Limb (tissue), 2 donors: ENCODE measurements around the gene VWA3A.
"Not testable (repeated sequence)": the region's sequence is repeated elsewhere in the genome, so short reads cannot be mapped to it uniquely, and the experiment has no call there.

Experiments
- DNase-seq, 2 donors: peaks; one replicate each; pipeline ENCODE4 v3.0.0-alpha.2; 2016; ENCODE audit errors: extremely low spot score in 2 of 2

Gene VWA3A

DNA sequence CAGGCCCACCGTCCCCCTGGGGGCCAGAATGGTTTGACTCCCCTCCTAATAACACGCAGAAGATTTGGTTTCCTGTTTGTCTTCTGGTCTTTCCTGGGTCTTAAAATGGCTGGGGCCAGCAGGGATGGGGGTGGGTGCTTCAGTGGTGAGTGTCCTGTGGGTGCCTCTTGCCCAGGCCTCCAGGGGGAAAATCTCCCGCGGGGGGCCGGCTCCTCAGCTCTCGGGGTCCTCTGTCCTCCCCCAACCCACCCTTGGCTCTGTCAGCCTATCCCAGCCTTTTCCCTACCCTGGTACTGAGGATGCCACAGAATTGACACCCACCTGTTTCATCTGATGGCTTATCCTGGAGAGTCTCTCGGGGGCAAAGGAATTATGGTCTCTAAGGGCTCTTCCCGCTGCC, 46.1 kb downstream of the VWA3A start:
- no peak for DNase-seq

DNA sequence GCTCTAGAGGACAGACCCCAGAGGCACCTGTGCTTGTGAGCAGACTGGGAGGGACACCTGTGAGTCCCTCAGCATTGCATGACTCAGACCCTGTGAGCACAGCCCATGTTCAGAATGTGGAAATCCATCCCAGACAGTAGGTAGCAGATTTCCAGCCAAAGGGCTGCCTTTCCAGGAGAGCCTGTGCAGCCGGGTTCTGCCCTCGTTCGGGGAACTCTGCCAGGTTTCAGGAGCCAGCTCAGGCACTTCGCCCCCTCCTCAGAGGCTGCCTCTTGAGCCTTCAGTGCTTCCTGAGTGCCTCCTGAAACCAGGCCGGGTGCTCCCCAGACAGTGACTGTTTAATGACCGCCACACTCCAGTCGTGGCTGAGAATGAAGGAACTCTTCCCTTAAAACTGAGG, 46.7 kb downstream of the VWA3A start:
- no peak for DNase-seq

DNA sequence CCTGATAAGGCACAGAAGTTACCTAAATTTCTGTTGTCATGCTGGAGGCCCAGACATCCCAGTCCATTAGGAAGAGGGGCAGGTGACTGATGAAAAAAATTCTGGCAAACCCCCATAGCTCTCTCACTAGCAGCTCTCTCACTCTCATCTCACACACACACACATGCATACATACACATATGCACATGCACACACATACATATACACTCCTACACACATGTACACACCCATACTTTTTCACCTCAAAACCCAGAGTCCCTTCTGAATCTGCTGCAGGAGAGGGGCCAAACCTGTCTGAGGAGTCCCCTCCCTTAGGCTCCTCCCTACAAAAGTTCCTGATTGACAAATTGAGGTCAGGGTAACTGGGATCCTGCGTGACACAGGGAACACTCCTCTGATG, 47.4 kb downstream of the VWA3A start:
- DNase-seq: no peak

- DNase-seq: no peak
Observed at GRCh38 chr16:22141767-22142166, 49.4 kb downstream of the VWA3A start.

DNA sequence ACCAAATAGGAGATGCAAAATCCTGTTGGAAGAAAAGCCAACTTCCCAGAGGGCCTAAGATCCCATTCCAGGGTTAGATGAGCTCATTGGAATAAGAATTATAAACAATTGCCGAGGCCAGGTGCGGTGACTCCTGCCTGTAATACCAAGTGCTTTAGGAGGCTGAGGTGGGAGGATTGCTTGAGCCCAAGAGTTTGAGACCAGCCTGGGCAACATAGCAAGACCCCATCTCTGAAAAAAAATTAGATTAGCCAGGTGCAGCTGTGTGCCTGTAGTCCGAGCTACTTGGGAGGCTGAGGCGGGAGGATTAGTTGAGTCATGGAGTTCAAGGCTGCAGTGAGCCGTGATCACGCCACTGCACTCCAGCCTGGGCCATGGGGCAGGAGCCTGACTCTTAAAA, 52.2 kb downstream of the VWA3A start:
- no peak for DNase-seq

GRCh38 chr16:22147853-22148252, 55.5 kb downstream of the VWA3A start:
- DNase-seq: no peak

DNA sequence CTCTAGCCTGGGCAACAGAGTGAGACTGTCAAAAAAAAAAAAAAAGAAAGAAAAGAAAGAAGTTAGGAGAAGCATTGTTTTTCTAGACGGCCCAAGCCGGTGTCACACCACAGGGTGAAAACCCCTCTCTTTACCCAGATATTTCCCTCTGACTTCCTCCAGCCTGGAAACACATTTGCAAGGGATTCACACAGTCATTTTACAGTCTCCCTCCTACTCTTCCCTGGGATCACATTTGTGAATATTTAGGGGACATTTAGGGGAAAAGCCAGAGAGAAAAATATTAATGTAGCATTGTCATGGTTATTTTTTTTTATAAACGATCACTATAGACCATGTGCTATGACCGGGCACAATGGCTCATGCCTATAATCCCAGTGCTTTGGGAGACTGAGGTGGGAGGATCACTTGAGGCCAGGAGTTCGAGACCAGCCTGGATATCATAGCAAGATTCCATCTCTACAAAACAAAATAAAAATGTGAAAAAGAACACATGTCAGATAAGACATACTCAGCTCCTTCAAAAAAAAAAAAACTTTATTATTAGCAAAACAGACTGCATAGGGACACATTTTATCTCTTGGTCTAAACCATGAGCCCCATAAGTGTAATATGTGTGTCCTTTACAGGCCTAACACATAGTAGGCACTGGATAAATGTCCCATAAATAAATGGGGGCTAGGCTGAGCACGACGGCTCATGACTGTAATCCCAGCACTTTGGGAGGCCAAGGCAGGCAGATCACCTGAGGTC, 59.1 kb downstream of the VWA3A start:
- DNase-seq: no peak

- DNase-seq: no peak
Observed at GRCh38 chr16:22152316-22152715, 60.0 kb downstream of the VWA3A start.

DNA sequence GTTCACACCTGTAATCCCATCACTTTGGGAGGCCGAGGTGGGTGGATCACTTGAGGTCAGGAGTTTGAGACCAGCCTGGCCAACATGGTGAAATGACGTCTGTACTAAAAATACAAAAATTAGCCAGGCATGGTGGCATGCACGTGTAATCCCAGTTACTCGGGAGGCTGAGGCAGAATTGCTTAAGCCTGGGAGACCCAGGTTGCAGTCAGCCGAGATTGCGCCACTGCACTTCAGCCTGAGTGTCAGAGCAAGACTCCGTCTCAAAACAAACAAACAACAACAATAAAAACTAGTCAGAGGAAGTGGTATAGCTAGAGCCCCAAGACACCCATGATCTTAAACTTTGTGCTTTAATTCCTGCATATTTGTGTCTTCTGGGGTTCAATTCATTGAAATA, 60.7 kb downstream of the VWA3A start:
- DNase-seq: not testable (repeated sequence)

DNA sequence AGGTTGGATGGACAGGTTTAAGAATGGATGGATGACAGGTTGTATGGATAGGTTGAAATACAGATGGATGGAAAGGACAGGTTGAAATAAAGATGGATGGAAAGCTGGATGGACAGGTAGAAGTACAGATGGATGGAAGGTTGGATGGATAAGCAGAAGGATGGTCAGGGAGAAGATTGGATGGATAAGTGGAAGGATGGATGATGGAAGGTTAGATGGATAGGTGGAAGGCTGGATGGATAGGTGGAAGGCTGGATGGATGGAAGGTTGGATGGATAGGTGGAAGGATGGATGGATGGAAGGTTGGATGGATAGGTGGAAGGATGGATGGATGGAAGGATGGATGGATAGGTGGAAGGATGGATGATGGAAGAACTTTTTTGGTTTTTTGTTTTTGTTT, 69.1 kb downstream of the VWA3A start:
- DNase-seq: no peak

DNA sequence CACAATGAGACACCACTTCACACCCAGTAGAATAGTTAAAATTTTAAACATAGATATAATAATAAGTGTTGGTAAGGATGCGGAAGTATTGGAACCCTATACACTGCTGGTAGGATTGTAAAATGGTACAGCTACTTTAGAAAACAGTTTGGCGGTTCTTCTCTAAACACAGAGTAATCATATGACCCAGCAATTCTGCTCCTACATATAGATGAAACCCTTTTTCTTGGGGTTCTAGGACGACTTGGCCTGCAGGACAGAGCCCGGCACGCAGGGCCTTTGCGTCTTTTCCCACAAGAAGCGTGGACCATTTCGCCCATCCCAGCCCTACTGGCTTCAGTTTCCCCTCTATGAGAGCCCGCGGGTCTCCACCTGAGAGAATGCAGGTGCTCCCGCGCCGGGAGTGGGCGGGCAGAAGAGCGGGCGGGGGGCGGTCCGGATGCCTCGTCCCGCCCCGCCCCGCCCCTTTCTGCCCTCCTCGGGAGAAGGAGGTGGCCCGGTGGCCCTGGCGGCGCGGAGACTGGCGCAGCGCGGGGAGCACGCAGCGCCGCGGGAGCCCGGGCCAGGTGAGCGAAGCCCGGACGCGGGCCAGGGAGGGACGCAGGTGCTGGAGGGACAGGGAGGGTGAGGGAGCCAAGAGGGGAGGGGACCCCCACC, 69.8 kb downstream of the VWA3A start, which contains the start of gene SDR42E2:
TSS of gene SDR42E2 (plus strand) at position 508 of the 657 bp plus-strand sequence. CDS start 3,077 bp downstream, outside the sequence.
- no peak for DNase-seq

- DNase-seq: no peak
Observed at GRCh38 chr16:22162656-22163009, 70.3 kb downstream of the VWA3A start.

DNA sequence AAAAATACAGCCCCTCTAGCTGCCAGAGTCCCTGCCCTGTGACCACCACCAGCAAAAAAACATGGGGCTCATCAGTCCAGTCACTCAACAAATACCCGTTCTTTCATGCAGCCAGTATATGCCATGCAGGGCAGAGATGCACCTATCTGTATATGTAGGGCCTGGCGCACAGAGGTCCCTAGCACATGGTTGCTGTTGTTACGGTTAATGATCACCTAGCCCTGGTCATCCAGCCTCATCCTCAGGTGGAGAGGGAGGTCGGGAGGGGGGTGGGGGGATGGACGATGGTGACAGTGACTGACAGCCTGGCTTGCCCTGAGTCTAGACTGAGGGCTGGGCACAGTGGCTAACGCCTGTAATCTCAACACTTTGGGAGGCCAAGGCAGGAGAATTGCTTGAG, 71.5 kb downstream of the VWA3A start:
- no peak for DNase-seq

DNA sequence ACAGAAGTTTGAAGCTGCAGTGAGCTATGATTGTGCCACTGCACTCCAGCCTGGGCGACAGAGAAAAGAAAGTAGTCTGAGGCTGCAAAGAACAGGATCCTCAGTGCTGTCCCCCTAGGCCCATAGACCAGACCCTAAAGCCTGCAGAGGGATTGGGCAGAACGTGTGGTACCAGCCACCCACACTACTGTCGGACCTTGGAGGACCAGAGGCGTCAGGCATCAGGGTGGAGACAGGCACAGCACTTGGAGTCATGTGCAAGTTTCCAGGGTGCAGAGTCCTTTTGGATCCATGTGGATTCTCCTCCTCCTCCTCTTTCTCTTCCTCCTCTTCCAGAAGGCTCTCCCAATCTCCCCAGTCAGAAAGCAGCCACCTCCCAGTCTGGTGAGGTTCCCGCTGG, 72.1 kb downstream of the VWA3A start:
- no peak for DNase-seq

DNA sequence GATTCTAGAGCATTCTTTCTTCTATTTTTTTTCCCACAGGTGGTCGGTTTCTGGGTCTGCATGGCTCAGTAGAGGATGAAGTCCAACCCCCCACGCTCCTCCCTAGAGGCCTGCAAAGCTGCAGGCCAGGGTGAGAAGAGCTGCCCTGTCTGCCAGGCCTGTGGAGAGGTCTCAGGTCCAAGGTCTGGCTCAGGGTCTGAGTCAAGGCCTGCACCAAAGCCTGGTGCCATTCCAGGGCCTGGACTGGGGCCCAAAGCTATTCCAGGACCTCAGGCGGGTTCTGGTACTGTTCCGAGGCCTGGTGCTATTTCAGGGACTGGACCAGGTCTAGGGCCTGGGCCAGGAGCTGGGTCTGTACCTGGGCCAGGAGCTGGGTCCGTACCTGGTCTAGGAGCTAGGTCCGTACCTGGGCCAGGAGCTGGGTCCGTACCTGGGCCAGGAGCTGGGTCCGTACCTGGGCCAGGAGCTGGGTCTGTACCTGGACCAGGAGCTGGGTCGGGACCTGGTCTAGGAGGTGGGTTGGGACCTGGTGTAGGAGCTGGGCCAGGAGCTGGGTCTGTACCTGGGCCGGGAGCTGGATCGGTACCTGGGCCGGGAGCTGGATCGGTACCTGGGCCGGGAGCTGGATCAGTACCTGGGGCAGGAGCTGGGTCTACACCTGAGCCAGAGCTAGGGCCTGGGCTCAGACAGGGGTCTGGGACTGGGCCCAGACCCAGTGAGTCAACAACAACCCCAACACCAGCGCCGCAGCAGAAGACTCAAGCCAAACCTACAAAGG, 73.4 kb downstream of the VWA3A start:
- no peak for DNase-seq

DNA sequence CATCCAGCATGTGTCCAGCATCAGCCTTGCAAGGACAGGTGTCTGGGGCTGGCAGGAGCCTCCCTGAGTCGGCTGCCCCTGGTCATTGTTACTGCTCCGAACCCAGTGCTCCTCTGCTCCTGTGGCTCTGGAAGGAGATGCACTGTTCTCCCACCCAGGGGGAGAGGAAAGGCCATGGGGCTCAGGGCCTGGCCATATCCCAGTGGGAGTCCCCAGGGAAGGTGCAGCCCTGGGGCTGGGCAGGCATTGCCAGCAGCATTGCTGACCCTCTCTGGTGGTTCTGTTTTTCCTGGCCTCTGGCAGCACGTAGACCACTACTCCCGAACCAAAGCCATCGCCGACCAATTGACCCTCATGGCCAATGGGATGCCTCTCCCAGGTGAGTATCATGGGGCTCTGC, 79.6 kb downstream of the VWA3A start:
- DNase-seq: no peak

GRCh38 chr16:22172642-22173041, 80.3 kb downstream of the VWA3A start:
- not testable (repeated sequence) for DNase-seq

- DNase-seq: no peak
Observed at GRCh38 chr16:22174642-22175041, 82.3 kb downstream of the VWA3A start.

- DNase-seq: no peak
Observed at GRCh38 chr16:22177968-22178930, 85.9 kb downstream of the VWA3A start.

GRCh38 chr16:22181426-22181825, 89.1 kb downstream of the VWA3A start:
- DNase-seq: no peak

DNA sequence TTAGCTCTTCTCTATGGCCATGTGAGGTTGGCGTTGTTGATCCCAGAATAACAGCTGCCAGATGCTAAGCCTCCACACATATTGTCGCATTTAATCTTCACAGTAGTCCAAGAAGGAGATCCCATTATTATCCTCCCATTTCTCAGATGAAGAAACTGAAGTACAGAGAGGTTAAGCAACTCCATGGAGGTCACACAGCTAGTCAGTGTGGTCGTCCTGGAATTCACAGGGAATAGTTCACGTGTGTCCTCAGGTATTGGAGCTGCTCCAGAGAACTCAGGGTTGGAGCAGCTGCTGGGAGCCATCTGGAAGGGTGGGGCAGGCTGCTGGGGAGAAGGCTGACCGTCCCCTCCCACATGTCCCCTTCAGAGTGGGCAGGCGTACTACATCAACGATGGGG, 89.5 kb downstream of the VWA3A start:
- no peak for DNase-seq
